Sigmoid colon (tissue), 7 donors: ENCODE measurements around the gene CDX1. TPM values are rescaled to one million over a fixed set of nuclear protein-coding genes. Genes with fewer than 3 reads are reported as not detected.
A peak's percentile ranks its signal among the peaks of the same experiment; 100 is the strongest.

Experiments
- DNase-seq: peaks from one replicate; pipeline ENCODE4 v3.0.0-alpha.2; 2019
- H3K27ac ChIP-seq, 4 donors: fragments of 200-600 bp; sonication (generic); one replicate each; pipeline ENCODE4 v1.5.1; 2016 to 2019; ENCODE audit warnings: mild to moderate bottlenecking in 1 of 4
- H3K27me3 ChIP-seq, 3 donors: fragments of 200-600 bp; sonication (generic); one replicate each; pipeline ENCODE4 v1.5.1; 2019; ENCODE audit warnings: mild to moderate bottlenecking in 1 of 3
- H3K36me3 ChIP-seq, 4 donors: fragments of 200-600 bp; sonication (generic); one replicate each; pipeline ENCODE4 v1.5.1; 2016 to 2019
- H3K4me1 ChIP-seq, 4 donors: fragments of 200-600 bp; sonication (generic); one replicate each; pipeline ENCODE4 v1.5.1; 2017 to 2019
- H3K4me3 ChIP-seq, 4 donors: fragments of 200-600 bp; sonication (generic); one replicate each; pipeline ENCODE4 v1.5.1; 2017 to 2019; ENCODE audit warnings: mild to moderate bottlenecking in 2 of 4, moderate library complexity in 1 of 4
- H3K9me3 ChIP-seq, 4 donors: fragments of 200-600 bp in 3 of 4; sonication (generic) in 3 of 4; one replicate each; pipeline versions ENCODE4 v1.5.1 to v1.6.1; 2013 to 2019
- CTCF ChIP-seq, 4 experiments: fragments of 450-650 bp in 3 of 4; fragments of 200-600 bp in 1 of 4; IDR thresholded peaks; one replicate each; pipeline ENCODE4 v1.5.1; 2016 to 2019; ENCODE audit warnings: antibody characterized with exemption in 4 of 4, mild to moderate bottlenecking in 3 of 4, moderate library complexity in 2 of 4
- EP300 ChIP-seq, 4 donors: sonication (generic); formaldehyde crosslinking; IDR thresholded peaks; one replicate each; pipeline ENCODE4 v1.6.1; 2017; ENCODE audit warnings: antibody characterized with exemption in 4 of 4
- POLR2A ChIP-seq, 2 donors: fragments of 450-650 bp; IDR thresholded peaks; one replicate each; pipeline ENCODE4 v1.6.1; 2016; ENCODE audit warnings: antibody characterized with exemption in 2 of 2, mild to moderate bottlenecking in 2 of 2, moderate library complexity in 2 of 2
- POLR2AphosphoS5 ChIP-seq, 4 donors: sonication (generic); formaldehyde crosslinking; IDR thresholded peaks; one replicate each; pipeline ENCODE4 v1.6.1; 2017; ENCODE audit warnings: antibody characterized with exemption in 4 of 4
- WGBS, 2 donors: extraction: QIAGEN DNeasy Blood & Tissue Kit; methylation state at CpG; one replicate each; pipeline ENCODE4 v1.1.7; 2013; 5-methylcytosine and 5-hydroxymethylcytosine counted together
- intact Hi-C: fragments of 100-400 bp; cut with DNase I; formaldehyde crosslinking; loops from one replicate; pipeline ENCODE4 v1.15.1; 2023
- polyA plus RNA-seq, 3 donors: library from polyadenylated mRNA; stranded (reverse); fragments of 200-250 nt; gene quantifications; one replicate each; pipeline ENCODE4 v1.2.3, GENCODE V29; 2013
- total RNA-seq, 4 donors: library from RNA; depleted of rRNA; stranded (reverse); fragments of >200 nt; gene quantifications; one replicate each; pipeline ENCODE4 v1.1.0, GENCODE V29; 2016
- donor health status: healthy with polysubstance abuse.
- donor health status: Bipolar disorder and iron deficiency.
- donor health status: healthy.

CDX1 gene
- total and polyA plus RNA-seq, 7 donors = 0.71 to 455 (median 325) TPM; not detected in 2

- no peak for DNase-seq
- 13 to 46% methylated on average over 4 of the region's 4 CpGs for WGBS, 2 donors
- intact Hi-C loops = no loop called here
- Histone ChIP-seq H3K4me1 (peaks cover 0 to 13% (median 6%) of the 10 kb centered on the region in 4 donors), H3K27ac (no peak overlapping the region), H3K27me3 (no peaks in the 10 kb centered on the region), H3K36me3 (no peaks in the 10 kb centered on the region), H3K9me3 (no peaks in the 10 kb centered on the region), H3K4me3 (no peak overlapping the region)
- TF ChIP-seq EP300 (IDR thresholded peaks at IDR 0.05) (no peak), POLR2AphosphoS5 (IDR thresholded peaks at IDR 0.05) (no peak), CTCF (IDR thresholded peaks at IDR 0.05) (no peak), POLR2A (IDR thresholded peaks at IDR 0.05) (no peak)
These were observed 11.7 kb downstream of the CDX1 start for GRCh38 chr5:150178262-150178661.

- WGBS, 2 donors = 52 to 85% methylated on average over 7 of the region's 7 CpGs
- peak overlapping the region in 2 of 4 donors; percentile 53 to 59 for H3K27ac ChIP-seq
These were observed 12.5 kb downstream of the CDX1 start for GRCh38 chr5:150179019-150179620.

GRCh38 chr5:150180241-150181026 lies 13.9 kb downstream of the CDX1 start:
- Histone ChIP-seq H3K27me3 (no peaks in the 10 kb centered on the region), H3K4me1 (peaks cover 0 to 13% (median 6%) of the 10 kb centered on the region in 4 donors), H3K27ac (peak overlapping the region; percentile 53 to 71 (median 62)), H3K9me3 (no peaks in the 10 kb centered on the region), H3K4me3 (no peak overlapping the region), H3K36me3 (no peaks in the 10 kb centered on the region)
- WGBS, 2 donors = 21 to 49% methylated on average over 18 of the region's 18 CpGs
- peak; percentile 84 for DNase-seq
- TF ChIP-seq POLR2A (IDR thresholded peaks at IDR 0.05) (no peak), POLR2AphosphoS5 (IDR thresholded peaks at IDR 0.05) (peak in 2 of 4 donors; percentile 7 to 34), EP300 (IDR thresholded peaks at IDR 0.05) (no peak)
- intact Hi-C loops = no loop called here

More at GRCh38 chr5:150179019-150179620, 12.5 kb downstream of the CDX1 start:
- H3K9me3 ChIP-seq = no peaks in the 10 kb centered on the region
- no peak overlapping the region for H3K4me3 ChIP-seq
- no peaks in the 10 kb centered on the region for H3K36me3 ChIP-seq
- peaks cover 0 to 13% (median 6%) of the 10 kb centered on the region in 4 donors for H3K4me1 ChIP-seq
- no peaks in the 10 kb centered on the region for H3K27me3 ChIP-seq
- TF ChIP-seq POLR2A (IDR thresholded peaks at IDR 0.05) (no peak), EP300 (IDR thresholded peaks at IDR 0.05) (no peak), CTCF (IDR thresholded peaks at IDR 0.05) (no peak), POLR2AphosphoS5 (IDR thresholded peaks at IDR 0.05) (no peak)
- intact Hi-C loops = no loop called here
- DNase-seq = no peak

GRCh38 chr5:150181027-150181426 lies 14.4 kb downstream of the CDX1 start:
- Histone ChIP-seq H3K4me3 (no peak overlapping the region), H3K9me3 (no peaks in the 10 kb centered on the region), H3K4me1 (peaks cover 0 to 13% (median 6%) of the 10 kb centered on the region in 4 donors), H3K27me3 (no peaks in the 10 kb centered on the region), H3K27ac (peak overlapping the region; percentile 35 to 71 (median 60)), H3K36me3 (no peaks in the 10 kb centered on the region)
- intact Hi-C loops = no loop called here
- DNase-seq = no peak
- TF ChIP-seq EP300 (IDR thresholded peaks at IDR 0.05) (no peak), CTCF (IDR thresholded peaks at IDR 0.05) (no peak), POLR2A (IDR thresholded peaks at IDR 0.05) (no peak), POLR2AphosphoS5 (IDR thresholded peaks at IDR 0.05) (no peak)
- 9 to 56% methylated on average over 5 of the region's 5 CpGs for WGBS, 2 donors
